ENCODE results near the gene SMIM17.

DNA sequence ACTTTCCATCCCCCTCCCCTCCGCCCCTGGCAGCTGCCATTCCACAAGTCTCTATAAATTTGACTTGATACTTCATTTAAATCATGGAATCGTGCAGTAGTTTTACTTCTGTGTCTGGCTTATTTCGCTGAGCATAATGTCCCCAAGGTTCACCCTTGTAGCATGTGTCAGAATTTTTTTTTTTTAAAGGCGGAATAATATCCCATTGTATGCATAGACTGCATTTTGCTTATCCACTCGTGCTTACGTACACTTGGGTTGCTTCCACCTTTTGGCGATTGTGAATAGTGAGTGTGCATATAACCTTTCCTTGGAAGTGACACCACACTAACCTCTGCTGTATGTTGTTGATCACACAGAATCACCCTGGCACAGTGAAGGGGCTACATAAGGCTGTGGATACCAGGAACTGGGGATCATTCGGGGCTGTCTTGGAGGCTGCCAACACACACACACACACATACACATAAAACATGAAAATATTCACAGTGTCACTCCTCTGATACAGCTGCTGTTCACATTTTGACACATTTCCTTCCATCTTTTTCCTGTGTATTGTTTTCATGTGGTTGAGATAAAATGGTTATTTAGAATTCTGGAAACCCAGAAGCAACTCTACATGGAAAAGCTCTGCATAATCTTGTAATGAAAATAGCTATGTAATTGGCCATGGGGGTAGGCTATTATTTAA, 34.5 kb upstream of the SMIM17 start:
- TF ChIP-seq CTCF (IDR thresholded peaks at IDR 0.05): no peak
- TF ChIP-seq POLR2A (IDR thresholded peaks at IDR 0.05): no peak
